ENCODE measurements around the gene KRT81. TPM values are rescaled to one million over a fixed set of nuclear protein-coding genes. Genes with fewer than 3 reads are reported as not detected.

The KRT81 gene
- total RNA-seq, 2 experiments from 2014 or later: not detected

DNA sequence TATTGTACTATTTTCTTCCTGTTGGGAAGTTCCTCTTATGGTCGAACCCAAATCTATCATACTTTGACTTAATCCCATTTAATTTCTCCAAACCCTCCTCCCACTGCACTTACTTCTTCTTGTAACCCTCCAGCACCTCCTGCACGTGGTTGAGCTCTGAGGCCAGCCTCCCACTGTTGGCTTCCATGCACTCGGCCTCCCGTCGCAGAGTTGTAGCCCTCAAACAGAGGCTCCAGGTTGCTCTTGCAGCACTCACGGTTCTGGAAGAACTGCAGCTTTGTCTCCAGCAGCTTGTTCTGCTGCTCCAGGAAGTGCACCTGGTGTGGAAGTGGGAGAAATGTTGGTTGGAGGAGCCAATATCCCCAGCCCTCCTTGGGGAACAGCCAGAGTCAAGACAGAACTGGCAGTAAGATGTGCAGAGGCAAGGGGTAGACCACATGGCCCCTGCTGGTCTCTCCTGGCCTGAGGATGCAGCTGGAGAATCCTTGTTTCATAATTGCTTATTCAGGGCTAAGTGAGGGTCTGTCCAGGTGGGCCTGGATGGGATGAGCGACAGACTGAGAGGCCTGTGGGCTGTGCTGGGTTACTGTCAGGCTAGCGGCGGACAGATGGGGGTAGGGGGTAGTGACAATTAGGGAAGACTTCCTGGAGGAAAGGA is 35.3 kb downstream of the KRT81 start:
- no peak overlapping the region for H3K27ac Mint-ChIP-seq
- ATAC-seq (ENCODE audit: poor library complexity) (no peak), DNase-seq (no peak)
- CTCF ChIA-PET: interaction anchor here (1.1 kb wide), 1 partner anchor 23 kb away, joined by 3 read pairs; no protein-coding TSS in a partner anchor
- H3K4me3 ChIP-seq (ENCODE audit: low read length): no peak overlapping the region
- H3K27me3 ChIP-seq (ENCODE audit: control insufficient read depth in 1 of 2, insufficient read depth in 2 of 2, low read length in 2 of 2): peaks cover 18 to 43% of the 10 kb centered on the region in 2 experiments
- H3K27me3 Mint-ChIP-seq: peaks cover 75% of the 10 kb centered on the region
- H3K36me3 ChIP-seq (ENCODE audit: insufficient read depth, low read length): no peaks in the 10 kb centered on the region
- H3K36me3 Mint-ChIP-seq (ENCODE audit: low read depth): no peaks in the 10 kb centered on the region
- no peak overlapping the region for H3K27ac ChIP-seq (ENCODE audit: low read depth in 1 of 2, low read length in 2 of 2)
- peaks cover 0 to 4% of the 10 kb centered on the region in 2 experiments for H3K9me3 ChIP-seq (ENCODE audit: control insufficient read depth in 1 of 2, insufficient read depth in 1 of 2, low read length in 2 of 2)
- H3K4me1 Mint-ChIP-seq (ENCODE audit: low read depth): peaks cover 12% of the 10 kb centered on the region
- POLR2A ChIA-PET: no interaction called here
- H3K4me3 Mint-ChIP-seq: no peak overlapping the region
- peaks cover 9% of the 10 kb centered on the region for H3K4me1 ChIP-seq (ENCODE audit: insufficient read depth, low read length)
- no peaks in the 10 kb centered on the region for H3K9me3 Mint-ChIP-seq
- intact Hi-C loops (cut with DNase I, micrococcal nuclease): no loop called here
- TF ChIP-seq, protein P1, sequence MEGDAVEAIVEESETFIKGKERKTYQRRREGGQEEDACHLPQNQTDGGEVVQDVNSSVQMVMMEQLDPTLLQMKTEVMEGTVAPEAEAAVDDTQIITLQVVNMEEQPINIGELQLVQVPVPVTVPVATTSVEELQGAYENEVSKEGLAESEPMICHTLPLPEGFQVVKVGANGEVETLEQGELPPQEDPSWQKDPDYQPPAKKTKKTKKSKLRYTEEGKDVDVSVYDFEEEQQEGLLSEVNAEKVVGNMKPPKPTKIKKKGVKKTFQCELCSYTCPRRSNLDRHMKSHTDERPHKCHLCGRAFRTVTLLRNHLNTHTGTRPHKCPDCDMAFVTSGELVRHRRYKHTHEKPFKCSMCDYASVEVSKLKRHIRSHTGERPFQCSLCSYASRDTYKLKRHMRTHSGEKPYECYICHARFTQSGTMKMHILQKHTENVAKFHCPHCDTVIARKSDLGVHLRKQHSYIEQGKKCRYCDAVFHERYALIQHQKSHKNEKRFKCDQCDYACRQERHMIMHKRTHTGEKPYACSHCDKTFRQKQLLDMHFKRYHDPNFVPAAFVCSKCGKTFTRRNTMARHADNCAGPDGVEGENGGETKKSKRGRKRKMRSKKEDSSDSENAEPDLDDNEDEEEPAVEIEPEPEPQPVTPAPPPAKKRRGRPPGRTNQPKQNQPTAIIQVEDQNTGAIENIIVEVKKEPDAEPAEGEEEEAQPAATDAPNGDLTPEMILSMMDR (IDR thresholded peaks at IDR 0.05): no peak

DNA sequence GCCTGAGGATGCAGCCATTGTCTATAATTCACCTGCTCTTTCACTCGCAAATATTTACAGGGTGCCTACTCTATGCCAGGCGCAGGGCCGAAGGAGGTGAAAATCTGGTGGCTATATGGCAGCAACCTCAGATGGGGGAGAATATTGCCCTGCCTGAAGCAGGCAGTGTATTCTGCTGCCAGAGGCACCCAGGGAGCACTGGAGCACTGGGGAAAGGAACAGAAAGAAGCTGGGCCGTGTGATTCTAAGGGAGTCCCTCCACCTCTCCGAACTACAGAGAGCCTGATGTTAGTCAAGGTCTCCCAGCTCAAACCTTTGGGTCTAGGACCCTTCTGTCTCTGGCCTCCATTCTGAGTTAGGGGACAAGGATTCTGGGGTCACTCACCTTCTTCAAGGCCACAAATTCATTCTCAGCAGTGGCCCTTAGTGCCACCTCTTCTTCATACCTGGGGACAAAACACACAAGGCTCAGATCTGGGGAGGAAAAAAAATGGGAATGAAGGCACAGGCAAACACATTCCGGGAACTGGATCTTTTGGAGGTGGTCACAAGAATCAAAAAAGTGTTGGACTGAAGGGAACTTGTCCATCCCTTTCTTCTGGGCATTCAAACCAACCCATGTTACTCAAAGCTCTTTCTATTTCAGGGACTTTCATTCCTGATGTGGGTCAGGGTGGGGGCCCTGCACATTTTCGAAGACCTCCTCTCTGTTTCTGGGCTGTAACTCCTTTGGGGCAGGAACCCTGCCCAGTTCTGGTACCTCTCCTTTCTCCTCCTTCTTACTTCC is 36.2 kb downstream of the KRT81 start:
- no peak overlapping the region for H3K27ac Mint-ChIP-seq
- H3K27ac ChIP-seq (ENCODE audit: low read depth in 1 of 2, low read length in 2 of 2): no peak overlapping the region
- CTCF ChIA-PET: no interaction called here
- intact Hi-C loops (cut with DNase I, micrococcal nuclease): no loop called here
- H3K36me3 Mint-ChIP-seq (ENCODE audit: low read depth): no peaks in the 10 kb centered on the region
- H3K4me1 ChIP-seq (ENCODE audit: insufficient read depth, low read length): peaks cover 13% of the 10 kb centered on the region
- H3K9me3 ChIP-seq (ENCODE audit: control insufficient read depth in 1 of 2, insufficient read depth in 1 of 2, low read length in 2 of 2): peaks cover 0 to 4% of the 10 kb centered on the region in 2 experiments
- POLR2A ChIA-PET: no interaction called here
- peaks cover 18 to 38% of the 10 kb centered on the region in 2 experiments for H3K27me3 ChIP-seq (ENCODE audit: control insufficient read depth in 1 of 2, insufficient read depth in 2 of 2, low read length in 2 of 2)
- no peaks in the 10 kb centered on the region for H3K9me3 Mint-ChIP-seq
- peaks cover 4% of the 10 kb centered on the region for H3K4me1 Mint-ChIP-seq (ENCODE audit: low read depth)
- H3K4me3 Mint-ChIP-seq: no peak overlapping the region
- TF ChIP-seq, protein P1 (IDR thresholded peaks at IDR 0.05): no peak
- peaks cover 66% of the 10 kb centered on the region for H3K27me3 Mint-ChIP-seq
- no peak for DNase-seq
- H3K4me3 ChIP-seq (ENCODE audit: low read length): no peak overlapping the region
- no peaks in the 10 kb centered on the region for H3K36me3 ChIP-seq (ENCODE audit: insufficient read depth, low read length)
- no peak for ATAC-seq (ENCODE audit: poor library complexity)

DNA sequence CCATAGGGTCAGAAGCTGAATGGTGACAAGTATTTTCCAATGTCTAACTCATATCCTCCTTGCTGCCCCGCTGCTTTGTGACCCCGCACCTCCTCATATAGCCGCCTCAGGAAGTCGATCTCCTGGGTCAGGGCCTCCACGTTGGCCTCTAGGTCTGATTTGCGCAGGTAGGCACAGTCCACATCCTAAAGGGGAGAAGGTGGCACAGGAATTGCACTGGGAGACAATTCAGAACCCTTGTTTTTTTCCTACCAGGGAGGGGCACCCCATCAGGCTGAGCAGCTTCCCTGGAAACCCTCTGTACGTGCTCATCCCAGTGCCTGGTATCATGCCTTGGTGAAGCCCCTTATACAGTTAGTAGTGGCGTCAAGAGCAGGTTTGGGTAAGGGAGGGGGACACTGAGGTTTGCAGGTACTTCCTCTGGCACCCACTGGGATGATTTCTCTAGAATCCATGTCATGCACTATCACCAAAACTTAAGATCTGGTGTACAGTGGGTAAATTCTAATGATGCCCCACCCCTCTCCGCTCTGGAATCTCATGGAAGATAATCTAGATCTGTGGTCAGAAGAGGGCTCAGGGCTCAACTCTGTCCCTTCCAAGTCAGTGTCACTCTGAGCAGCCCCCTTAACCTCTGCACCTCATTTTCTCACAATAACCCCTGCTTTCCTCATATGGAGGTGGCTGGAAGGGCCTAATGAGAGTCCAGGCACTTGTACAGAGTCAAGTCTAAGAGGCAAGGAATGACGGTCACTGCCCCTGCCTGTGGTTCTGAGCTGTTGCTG is 37.0 kb downstream of the KRT81 start:
- Histone ChIP-seq H3K36me3 (ENCODE audit: insufficient read depth, low read length) (no peaks in the 10 kb centered on the region), H3K4me3 (ENCODE audit: low read length) (no peak overlapping the region), H3K4me1 (ENCODE audit: insufficient read depth, low read length) (peaks cover 17% of the 10 kb centered on the region), H3K9me3 (ENCODE audit: control insufficient read depth in 1 of 2, insufficient read depth in 1 of 2, low read length in 2 of 2) (peaks cover 0 to 4% of the 10 kb centered on the region in 2 experiments), H3K27me3 (ENCODE audit: control insufficient read depth in 1 of 2, insufficient read depth in 2 of 2, low read length in 2 of 2) (peaks cover 23 to 36% of the 10 kb centered on the region in 2 experiments), H3K27ac (ENCODE audit: low read depth in 1 of 2, low read length in 2 of 2) (no peak overlapping the region)
- DNase-seq (no peak), ATAC-seq (ENCODE audit: poor library complexity) (no peak)
- peaks cover 66% of the 10 kb centered on the region for H3K27me3 Mint-ChIP-seq
- H3K4me1 Mint-ChIP-seq (ENCODE audit: low read depth): peaks cover 6% of the 10 kb centered on the region
- intact Hi-C loops (cut with DNase I, micrococcal nuclease): no loop called here
- H3K36me3 Mint-ChIP-seq (ENCODE audit: low read depth): no peaks in the 10 kb centered on the region
- POLR2A ChIA-PET: no interaction called here
- H3K9me3 Mint-ChIP-seq: no peaks in the 10 kb centered on the region
- TF ChIP-seq, protein P1 (IDR thresholded peaks at IDR 0.05): no peak
- H3K27ac Mint-ChIP-seq: no peak overlapping the region
- H3K4me3 Mint-ChIP-seq: no peak overlapping the region
- CTCF ChIA-PET: no interaction called here
